Pancreas (tissue), 10 donors: ENCODE results near the gene MTMR8. TPM values are rescaled to one million over a fixed set of nuclear protein-coding genes. Genes with fewer than 3 reads are reported as not detected.

Experiments used
- ATAC-seq, 4 donors: fragments of 200-7000 bp; cut with Tn5 transposase; one replicate each; pipeline versions ENCODE4 v1.8.0 to v1.9.1; 2020; ENCODE audit warnings: mild to moderate bottlenecking in 4 of 4, moderate library complexity in 4 of 4
- DNase-seq, 6 donors: peaks; one replicate each; pipeline ENCODE4 v3.0.0-alpha.2; 2020
- FAIRE-seq: peaks from 2 replicates; lab custom pipeline; 2012; peaks lifted over from hg19 to GRCh38; lab: Jason Lieb, UNC
- H3K27ac ChIP-seq, 4 donors: fragments of 200-600 bp; sonication (generic); 1 replicate in 3 of 4; 2 replicates in 1 of 4; pipeline versions ENCODE4 v1.5.0 to v1.8.0; 2020
- H3K27me3 ChIP-seq, 4 donors: fragments of 200-600 bp; one replicate each; pipeline ENCODE4 v1.8.0; 2021
- H3K36me3 ChIP-seq, 3 donors: fragments of 200-600 bp; sonication (generic) in 1 of 3; one replicate each; pipeline versions ENCODE4 v1.5.0 to v1.8.0; 2020 to 2021
- H3K4me1 ChIP-seq, 3 donors: fragments of 200-600 bp; one replicate each; pipeline ENCODE4 v1.8.0; 2021
- H3K4me3 ChIP-seq, 4 donors: fragments of 200-600 bp; sonication (generic) in 2 of 4; one replicate each; pipeline versions ENCODE4 v1.5.0 to v1.8.0; 2020 to 2021
- H3K9me3 ChIP-seq, 4 donors: fragments of 200-600 bp; one replicate each; pipeline ENCODE4 v1.8.0; 2021
- WGBS, 2 donors: extraction: QIAGEN DNeasy Blood & Tissue Kit; methylation state at CpG; one replicate each; pipeline ENCODE4 v1.1.7; 2013; 5-methylcytosine and 5-hydroxymethylcytosine counted together
- intact Hi-C, 3 donors: fragments of 100-400 bp; cut with DNase I; formaldehyde crosslinking; loops; one replicate each; pipeline versions ENCODE4 v1.11.1 to v1.14.2; 2022
- polyA plus RNA-seq, 2 donors: library from polyadenylated mRNA; stranded (reverse); fragments of 200-250 nt; gene quantifications; one replicate each; pipeline ENCODE4 v1.2.3, GENCODE V29; 2013
- total RNA-seq, 6 donors: library from RNA; stranded (reverse); fragmentation: NEBNext Ultra II Directional in 4 of 6; extraction: Animal tissue kit (Norgen Biotek cat#: 25700) in 4 of 6; gene quantifications; one replicate each; pipeline versions ENCODE4 v1.2.1 to v1.2.4, GENCODE V29; 2021 to 2023
- TF ChIP-seq, protein P1 (sequence below), 4 donors: fragments of 200-600 bp; sonication (generic) in 3 of 4; IDR thresholded peaks; one replicate each; pipeline versions ENCODE4 v1.5.0 to v1.8.0; 2021; ENCODE audit warnings: antibody characterized with exemption in 4 of 4
- donor health status: healthy with polysubstance abuse.
- donor health status: DM: no; HTN: no; CAD: no; lungs with moderate emphysema.
- donor health status: DM: no; HTN: no; CAD: no.
- donor health status: control.
- donor health status: control.
- donor health status: Bipolar disorder and iron deficiency.
- donor health status: DM: yes; HTN: yes; CAD: no.
- donor health status: DM: no; HTN: no; CAD: no.
- donor health status: DM: no; HTN: no; CAD: no.
- donor health status: DM: yes; HTN: yes; CAD: no.

The MTMR8 gene
- total and polyA plus RNA-seq, 8 donors: 0.35 to 1.7 (median 1.2) TPM

GRCh38 chrX:64291123-64291522 lies 104.1 kb downstream of the MTMR8 start:
- TF ChIP-seq, protein P1, sequence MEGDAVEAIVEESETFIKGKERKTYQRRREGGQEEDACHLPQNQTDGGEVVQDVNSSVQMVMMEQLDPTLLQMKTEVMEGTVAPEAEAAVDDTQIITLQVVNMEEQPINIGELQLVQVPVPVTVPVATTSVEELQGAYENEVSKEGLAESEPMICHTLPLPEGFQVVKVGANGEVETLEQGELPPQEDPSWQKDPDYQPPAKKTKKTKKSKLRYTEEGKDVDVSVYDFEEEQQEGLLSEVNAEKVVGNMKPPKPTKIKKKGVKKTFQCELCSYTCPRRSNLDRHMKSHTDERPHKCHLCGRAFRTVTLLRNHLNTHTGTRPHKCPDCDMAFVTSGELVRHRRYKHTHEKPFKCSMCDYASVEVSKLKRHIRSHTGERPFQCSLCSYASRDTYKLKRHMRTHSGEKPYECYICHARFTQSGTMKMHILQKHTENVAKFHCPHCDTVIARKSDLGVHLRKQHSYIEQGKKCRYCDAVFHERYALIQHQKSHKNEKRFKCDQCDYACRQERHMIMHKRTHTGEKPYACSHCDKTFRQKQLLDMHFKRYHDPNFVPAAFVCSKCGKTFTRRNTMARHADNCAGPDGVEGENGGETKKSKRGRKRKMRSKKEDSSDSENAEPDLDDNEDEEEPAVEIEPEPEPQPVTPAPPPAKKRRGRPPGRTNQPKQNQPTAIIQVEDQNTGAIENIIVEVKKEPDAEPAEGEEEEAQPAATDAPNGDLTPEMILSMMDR (IDR thresholded peaks at IDR 0.05): no peak
- no peaks in the 10 kb centered on the region for H3K9me3 ChIP-seq
- WGBS, 2 donors: 63 to 82% methylated on average over 2 of the region's 2 CpGs

GRCh38 chrX:64265265-64265664 lies 130.0 kb downstream of the MTMR8 start:
- no peaks in the 10 kb centered on the region for H3K36me3 ChIP-seq
- DNase-seq (no peak), FAIRE-seq (no peak), ATAC-seq (no peak)
- H3K4me3 ChIP-seq: no peak overlapping the region
- intact Hi-C loops: no loop called here
- no peaks in the 10 kb centered on the region for H3K9me3 ChIP-seq
- TF ChIP-seq, protein P1 (IDR thresholded peaks at IDR 0.05): no peak
- H3K27me3 ChIP-seq: no peaks in the 10 kb centered on the region
- no peak overlapping the region for H3K27ac ChIP-seq
- H3K4me1 ChIP-seq: no peaks in the 10 kb centered on the region

More at GRCh38 chrX:64291123-64291522, 104.1 kb downstream of the MTMR8 start:
- Histone ChIP-seq H3K36me3 (no peaks in the 10 kb centered on the region), H3K27ac (no peak overlapping the region), H3K4me3 (no peak overlapping the region), H3K4me1 (no peaks in the 10 kb centered on the region), H3K27me3 (no peaks in the 10 kb centered on the region)
- intact Hi-C loops: no loop called here
- no peak for FAIRE-seq
- no peak for ATAC-seq
- DNase-seq: no peak

DNA sequence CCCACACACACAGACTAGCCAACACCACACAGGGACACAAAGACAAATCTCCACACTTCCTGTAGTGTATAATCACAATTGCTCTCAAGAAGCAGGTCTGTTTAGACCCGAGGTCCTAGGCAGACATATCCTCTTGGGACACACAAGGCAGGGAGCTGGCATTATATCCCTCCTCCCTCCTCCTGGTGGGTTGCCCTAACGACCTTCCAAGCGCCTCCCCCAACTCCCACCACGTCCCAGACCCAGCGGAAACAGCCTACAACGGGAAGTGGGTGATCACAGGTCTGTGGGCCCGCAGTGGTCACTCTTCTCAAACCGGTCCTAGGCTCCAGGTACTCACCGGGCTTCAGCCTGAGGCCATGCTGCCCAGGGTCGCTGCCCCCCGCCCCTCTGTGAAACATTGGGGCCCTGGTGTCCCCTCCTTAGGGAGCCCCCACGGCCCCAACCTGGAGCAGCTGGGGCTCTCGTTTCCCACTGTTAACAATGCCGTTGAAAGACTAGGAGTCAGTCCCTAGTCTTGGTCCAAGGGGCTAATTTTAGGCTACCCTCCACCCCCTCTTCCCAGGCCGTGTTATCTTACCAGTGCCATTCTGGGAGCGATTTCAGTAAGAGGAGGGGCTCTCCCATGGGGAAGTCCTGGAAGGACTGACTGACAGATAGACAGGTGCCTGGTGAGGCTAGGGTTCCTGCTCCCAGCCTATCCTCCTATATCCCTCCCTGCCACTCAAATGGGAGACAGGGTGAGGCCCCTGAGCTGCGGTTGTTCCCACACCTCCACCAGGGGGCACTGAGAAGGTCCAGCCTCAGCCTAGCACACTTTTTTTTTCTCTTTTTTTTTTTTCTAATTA lies 164.9 kb downstream of the MTMR8 start, which contains the start of gene ASB12:
Gene ASB12, minus strand, starts transcription at position 485 of the 848 bp plus-strand sequence. CDS start 4,957 bp downstream, outside the sequence.
- no peak for FAIRE-seq

DNA sequence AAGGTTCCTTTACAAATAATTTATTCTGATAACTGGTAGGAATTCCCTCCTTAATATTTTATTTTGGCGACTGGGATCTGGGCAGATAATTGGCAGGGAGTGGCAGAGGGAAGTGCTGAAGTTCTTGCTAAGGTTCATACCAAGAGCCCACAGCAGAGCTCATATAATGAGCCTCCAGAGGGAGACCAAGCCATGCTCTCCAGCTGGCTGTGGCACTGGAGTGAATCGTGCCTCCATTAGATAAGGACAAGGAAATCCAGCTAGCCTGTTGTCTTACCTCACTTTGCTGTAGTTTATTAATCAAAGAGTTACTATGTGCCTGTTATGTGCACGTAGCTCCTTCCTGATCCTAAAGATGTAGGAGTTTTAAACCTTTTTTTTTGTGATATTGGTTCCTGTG lies 166.1 kb downstream of the MTMR8 start:
- no peaks in the 10 kb centered on the region for H3K4me1 ChIP-seq
- ATAC-seq (no peak), DNase-seq (no peak), FAIRE-seq (no peak)
- H3K4me3 ChIP-seq: no peak overlapping the region
- H3K9me3 ChIP-seq: no peaks in the 10 kb centered on the region
- no peak overlapping the region for H3K27ac ChIP-seq
- no peaks in the 10 kb centered on the region for H3K36me3 ChIP-seq
- TF ChIP-seq, protein P1 (IDR thresholded peaks at IDR 0.05): no peak
- intact Hi-C loops: no loop called here
- peaks cover 0 to 4% (median 0%) of the 10 kb centered on the region in 4 donors for H3K27me3 ChIP-seq
- 27% methylated on average over 3 of the region's 3 CpGs for WGBS, 2 donors

More for the DNA sequence above, 164.9 kb downstream of the MTMR8 start, which contains the start of gene ASB12:
- DNase-seq (peak in 1 of 6 donors; percentile 42), ATAC-seq (no peak)
- H3K4me1 ChIP-seq: no peaks in the 10 kb centered on the region
- TF ChIP-seq, protein P1 (IDR thresholded peaks at IDR 0.05): no peak
- H3K36me3 ChIP-seq: no peaks in the 10 kb centered on the region
- H3K9me3 ChIP-seq: no peaks in the 10 kb centered on the region
- 63 to 70% methylated on average over 17 of the region's 17 CpGs for WGBS, 2 donors
- H3K27ac ChIP-seq: no peak within 1 kb of the TSS
- H3K4me3 ChIP-seq: no peak within 1 kb of the TSS
- intact Hi-C loops: no loop called here
- peaks cover 0 to 4% (median 0%) of the 10 kb centered on the region in 4 donors for H3K27me3 ChIP-seq

Other genes with a start within 250 kb of the MTMR8 start
- 1 to 10 TPM; 2.5 to 5.1 (median 3.4) TPM for gene AMER1, start 189.7 kb downstream of the MTMR8 start, total RNA-seq
- 1 to 10 TPM in 1 of 2 donors, under 1 TPM in 1; 0.92 to 2.2 TPM for gene AMER1, start 189.7 kb downstream of the MTMR8 start, polyA plus RNA-seq
- under 1 TPM in 3 of 6 donors, not detected in 3; 0.12 to 0.21 (median 0.14) TPM for gene ASB12, start 164.8 kb downstream of the MTMR8 start, total RNA-seq
- under 1 TPM; 0.15 to 0.19 TPM for gene ASB12, start 164.8 kb downstream of the MTMR8 start, polyA plus RNA-seq